ENCODE measurements around the gene OR2F1.

- TF ChIP-seq CTCF (IDR thresholded peaks at IDR 0.05): no peak
- no peak for TF ChIP-seq POLR2AphosphoS5 (IDR thresholded peaks at IDR 0.05; ENCODE audit: insufficient read depth in 1 of 2, low read depth in 1 of 2)
These were observed 19.9 kb upstream of the OR2F1 start, which contains the start of gene OR2F2 for GRCh38 chr7:143934526-143935325.
